GM18870 (cell line): ENCODE data around the gene C17orf50.

Experiments used
- ATAC-seq: cut with Tn5 transposase; IDR thresholded peaks from one replicate; pipeline ENCODE4 v1.9.1; 2021; ENCODE audit warnings: moderate library complexity; ENCODE audit not compliant: unreplicated experiment

Gene C17orf50

DNA sequence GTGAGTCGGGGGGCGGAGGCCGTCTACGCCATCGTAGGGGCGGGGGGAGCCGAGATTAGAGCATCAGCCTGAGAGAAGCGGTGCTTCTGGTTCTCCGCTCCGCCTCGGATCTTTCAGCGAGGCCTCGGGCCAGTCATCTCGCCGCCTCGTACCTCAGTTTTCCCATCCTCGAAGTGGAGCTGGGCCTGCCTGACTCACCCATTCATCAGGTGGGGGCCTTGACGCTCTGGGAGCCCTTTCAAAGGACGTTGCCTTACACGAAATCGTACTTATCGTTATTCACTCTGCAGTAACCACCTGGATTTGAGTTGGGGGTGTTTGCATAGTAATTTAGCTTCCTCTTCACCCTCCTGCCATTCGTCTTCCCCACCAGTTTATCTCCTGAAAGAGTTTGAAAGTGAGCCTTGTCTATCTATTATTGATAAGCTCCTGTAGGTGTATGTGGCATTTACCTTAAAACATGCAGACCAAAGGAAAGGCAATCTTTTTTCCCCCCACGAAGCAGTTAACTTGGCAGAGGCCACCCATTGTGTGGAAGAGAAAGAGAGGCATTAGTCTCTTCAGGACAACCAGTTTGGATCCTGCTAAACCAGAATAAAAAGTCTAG is 49.3 kb downstream of the C17orf50 start:
- no peak for ATAC-seq

DNA sequence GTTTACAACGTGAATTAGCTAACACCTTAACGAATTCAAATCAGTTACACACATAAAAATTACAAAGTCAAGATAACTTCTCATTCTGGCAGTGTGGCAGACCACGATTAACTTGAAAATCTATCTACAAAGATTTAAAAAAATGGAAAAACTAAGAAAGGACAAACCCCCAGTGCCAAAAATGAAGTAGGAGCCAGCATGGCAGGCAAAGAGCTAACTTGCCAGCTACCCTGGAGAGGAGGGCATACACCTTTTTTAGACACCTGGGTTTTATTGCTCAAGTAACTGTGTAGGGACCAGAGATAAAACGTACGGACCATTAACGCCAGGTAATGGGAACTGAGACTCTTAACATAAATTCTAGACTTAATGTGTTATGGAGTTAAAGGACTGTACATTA is 51.1 kb downstream of the C17orf50 start:
- no peak for ATAC-seq

DNA sequence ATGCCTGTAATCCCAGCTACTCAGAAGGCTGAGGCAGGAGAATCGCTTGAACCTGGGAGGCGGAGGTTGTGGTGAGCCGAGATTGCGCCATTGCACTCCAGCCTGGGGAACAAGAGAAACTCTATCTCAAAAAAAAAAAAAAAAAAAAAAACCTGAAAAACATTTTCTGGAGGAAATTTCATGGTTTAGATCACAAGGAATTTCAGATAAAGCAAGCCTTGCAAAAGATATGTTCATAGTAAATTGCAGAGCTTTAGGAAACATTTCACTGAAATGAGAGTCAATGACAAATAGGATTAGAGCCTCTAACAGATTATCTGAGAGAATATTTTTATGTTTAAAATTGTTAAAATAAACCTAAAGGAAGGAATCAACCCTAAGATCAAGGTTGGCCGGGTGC is 51.8 kb downstream of the C17orf50 start:
- ATAC-seq, result no peak
